Stimulated activated CD4-positive, alpha-beta T cell treated with anti-CD3 and anti-CD28 coated beads, Interleukin-15, amount 100 ng/mL, for 48 hours (primary cell): ENCODE data around the gene NTF4.
A peak's percentile ranks its signal among the peaks of the same experiment; 100 is the strongest.
"Not testable (repeated sequence)": the region's sequence is repeated elsewhere in the genome, so short reads cannot be mapped to it uniquely, and the experiment has no call there.

Experiments
- DNase-seq, 2 donors: peaks; one replicate each; pipeline ENCODE4 v3.0.0-alpha.2; 2020; ENCODE audit warnings: low read depth in 2 of 2

The NTF4 gene

DNA sequence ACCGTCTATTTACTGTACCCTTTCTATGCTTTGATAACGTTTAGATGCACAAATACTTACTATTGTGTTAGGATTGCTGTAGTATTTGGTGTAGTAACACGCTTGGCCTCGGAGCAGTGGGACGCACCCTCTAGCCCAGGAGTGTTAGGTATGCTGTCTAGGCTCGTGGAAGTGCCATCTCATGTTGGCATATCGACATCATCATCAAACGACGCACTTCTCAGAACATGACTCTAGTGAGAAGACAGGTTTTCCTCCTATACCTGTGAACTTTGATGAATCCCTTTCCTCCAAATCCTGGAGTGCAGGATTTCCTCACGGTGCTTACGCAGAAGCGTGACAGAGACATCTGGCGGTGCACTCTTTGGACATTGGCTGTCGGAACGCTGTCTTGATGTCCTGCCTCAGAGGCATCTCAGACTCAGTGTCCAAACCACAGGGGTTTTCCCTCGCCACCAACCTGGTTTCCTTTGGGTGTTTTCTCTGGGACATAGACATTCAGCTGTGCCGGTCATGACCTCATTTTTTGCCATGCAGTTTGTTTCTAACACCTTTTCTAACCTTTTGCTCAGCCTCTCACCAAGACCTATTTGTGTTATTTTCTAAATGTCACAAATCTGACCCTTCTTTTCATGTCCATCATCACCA lies 26.9 kb upstream of the NTF4 start:
- DNase-seq, result no peak

DNA sequence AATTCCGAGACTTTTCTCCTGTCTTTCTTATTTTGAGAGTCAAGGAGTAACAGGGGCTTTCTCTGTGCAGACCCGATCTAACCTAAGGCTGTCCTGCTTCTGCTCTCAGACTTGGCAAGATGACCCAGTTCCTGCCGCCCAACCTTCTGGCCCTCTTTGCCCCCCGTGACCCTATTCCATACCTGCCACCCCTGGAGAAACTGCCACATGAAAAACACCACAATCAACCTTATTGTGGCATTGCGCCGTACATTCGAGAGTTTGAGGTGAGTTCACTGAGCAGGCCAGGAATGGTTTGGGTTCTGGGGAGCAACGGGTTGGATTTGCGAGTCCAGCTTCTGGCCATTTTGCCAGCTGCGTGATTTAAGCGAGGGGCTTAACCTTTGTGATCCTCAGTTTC lies 21.7 kb upstream of the NTF4 start:
- DNase-seq, result no peak

DNA sequence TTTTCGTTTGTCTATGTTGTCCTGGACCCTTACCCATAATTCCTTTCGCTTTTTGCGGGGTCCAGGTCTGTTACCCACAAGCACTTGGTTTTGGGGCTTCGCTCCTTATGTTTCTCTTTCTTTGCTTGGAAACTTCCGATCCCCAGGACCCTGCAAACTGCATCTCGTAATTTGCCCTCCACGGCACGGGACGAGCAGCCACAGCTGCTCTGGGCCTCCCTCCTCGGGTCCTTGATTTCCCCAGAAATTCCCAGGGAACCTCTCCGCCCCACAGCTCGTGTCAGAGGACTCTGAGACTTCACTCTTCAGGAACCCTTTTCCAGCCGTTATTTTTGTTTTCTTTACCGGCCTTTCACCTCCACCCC lies 21.2 kb upstream of the NTF4 start:
- no peak for DNase-seq

DNA sequence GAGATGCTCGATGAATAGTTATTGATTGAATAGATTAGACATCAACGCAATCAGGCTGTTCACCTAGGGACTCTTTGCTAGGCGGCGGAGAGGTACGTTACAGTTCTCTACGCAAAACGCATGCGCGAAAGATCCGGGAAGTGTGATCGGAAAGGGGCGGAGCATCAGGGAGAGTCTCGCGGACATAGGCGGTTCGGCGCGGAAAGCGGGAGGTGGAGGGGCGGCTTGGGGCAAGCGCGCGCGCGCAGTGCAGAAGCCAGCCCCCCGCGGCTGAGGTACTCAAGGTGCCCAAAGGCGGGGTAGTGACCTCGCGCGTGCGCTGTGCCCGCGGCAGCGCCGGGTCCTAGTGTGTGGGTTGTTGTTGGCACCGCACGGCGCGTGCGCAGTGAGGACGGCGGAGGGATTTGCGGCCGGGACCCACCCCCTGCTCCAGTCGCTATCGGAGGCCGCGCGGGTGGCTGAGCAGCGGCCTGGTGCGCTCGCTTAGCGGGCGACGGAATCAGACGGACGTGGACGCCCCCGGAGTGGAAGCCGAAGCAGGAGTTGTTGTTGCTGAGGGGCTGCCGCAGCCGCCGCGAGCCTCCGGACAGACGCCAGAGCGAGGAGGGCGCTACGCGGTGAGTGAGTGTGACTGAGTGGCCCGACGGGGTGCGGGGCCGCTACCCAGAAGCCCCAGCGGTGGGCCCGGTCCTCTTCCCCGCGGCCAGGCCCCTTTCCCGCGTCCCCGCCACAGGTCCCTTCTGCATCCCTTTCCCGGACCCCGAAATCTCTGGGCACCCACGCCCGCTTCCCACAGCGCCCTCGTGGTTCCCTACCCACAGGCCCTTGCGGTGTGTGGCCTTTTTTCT lies 20.6 kb upstream of the NTF4 start, which contains the start of gene SNRNP70:
SNRNP70 (plus strand) TSS at position 432 of the 848 bp plus-strand sequence. CDS start 964 bp downstream, outside the sequence.
- DNase-seq, result peak; percentile 98

DNA sequence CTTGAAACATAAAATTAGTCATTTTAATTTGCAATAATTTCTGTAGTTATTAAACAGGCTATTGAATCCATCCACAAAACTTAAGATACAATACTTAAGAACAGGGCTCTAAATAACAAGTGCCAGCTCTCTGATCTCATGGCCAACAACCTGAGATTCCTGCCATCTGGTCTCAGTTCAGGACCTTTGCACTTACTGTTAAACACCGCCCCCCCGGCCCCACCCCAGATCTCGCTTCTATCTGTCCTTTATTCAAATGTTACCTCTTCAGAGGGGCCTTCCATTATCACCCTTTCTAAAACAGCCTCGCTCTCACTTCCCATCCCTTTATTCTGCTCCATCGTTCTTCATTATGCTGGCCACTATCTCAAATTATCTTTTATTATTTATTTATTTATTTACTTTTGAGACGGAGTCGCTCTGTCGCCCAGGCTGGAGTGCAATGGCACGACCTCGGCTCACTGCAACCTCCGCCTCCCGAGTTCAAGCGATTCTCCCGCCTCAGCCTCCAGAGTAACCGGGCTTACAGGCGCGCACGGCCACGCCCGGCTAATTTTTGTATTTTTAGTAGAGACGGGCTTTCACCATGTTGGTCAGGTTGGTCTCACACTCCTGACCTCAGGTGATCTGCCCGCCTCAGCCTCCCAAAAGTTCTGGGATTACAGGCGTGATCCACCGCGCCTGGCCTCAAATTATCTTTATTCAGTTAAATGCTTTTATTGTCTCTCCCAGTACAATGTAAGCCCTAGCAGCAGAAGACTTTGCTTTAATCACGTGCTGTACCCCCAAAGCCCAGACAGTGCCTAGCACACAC lies 19.8 kb upstream of the NTF4 start:
- DNase-seq, result no peak

DNA sequence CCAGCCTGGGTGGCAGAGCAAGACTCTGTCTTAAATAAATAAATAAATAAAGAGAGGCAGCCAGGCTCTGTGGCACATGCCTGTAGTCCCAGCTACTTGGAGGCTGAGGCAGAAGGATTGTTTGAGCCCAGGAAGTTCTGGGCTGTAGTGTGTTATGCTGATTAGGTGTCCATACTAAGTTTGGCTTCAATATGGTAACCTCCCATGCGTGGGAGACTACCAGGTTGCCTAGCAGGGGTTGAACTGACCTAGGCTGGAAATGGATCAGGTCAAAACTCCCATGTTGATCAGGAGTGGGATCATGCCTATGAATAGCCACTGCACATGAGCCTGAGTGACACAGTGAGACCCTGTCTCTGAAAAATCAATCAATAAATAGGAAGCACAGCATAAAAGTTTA lies 16.7 kb upstream of the NTF4 start:
- DNase-seq, result no peak

DNA sequence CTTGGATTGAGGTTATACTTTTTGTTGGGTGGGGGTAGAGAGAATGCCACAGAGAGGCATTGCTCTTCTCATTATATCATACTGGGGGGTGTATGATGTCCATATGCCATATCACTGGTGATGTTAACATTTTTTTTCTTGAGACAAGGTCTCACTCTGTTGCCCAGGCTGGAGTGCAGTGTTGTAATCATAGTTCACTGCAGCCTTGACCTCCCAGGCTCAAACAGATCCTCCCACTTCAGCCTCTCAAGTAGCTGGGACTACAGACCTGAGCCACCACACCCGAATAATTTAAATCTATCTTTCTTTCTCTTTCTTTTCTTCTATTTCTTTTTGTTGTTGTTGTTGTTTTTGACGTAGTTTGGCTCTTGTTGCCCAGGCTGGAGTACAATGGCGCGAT lies 15.8 kb upstream of the NTF4 start:
- DNase-seq, result no peak

DNA sequence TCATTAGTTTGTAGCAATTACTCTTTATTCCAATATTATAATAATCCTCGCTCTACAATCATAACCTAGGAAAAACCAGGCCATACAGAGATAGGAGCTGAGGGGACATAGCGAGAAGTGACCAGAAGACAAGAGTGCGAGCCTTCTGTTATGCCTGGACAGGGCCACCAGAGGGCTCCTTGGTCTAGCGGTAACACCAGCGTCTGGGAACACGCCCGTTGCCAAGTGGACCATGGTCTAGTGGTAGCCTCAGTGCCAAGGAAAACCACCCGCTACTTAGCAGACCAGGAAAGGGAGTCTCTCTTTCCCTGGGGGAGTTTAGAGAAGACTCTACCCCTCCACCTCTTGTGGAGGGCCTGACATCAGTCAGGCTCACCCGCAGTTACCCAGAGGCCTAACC lies 10.3 kb upstream of the NTF4 start:
- not testable (repeated sequence) for DNase-seq

DNA sequence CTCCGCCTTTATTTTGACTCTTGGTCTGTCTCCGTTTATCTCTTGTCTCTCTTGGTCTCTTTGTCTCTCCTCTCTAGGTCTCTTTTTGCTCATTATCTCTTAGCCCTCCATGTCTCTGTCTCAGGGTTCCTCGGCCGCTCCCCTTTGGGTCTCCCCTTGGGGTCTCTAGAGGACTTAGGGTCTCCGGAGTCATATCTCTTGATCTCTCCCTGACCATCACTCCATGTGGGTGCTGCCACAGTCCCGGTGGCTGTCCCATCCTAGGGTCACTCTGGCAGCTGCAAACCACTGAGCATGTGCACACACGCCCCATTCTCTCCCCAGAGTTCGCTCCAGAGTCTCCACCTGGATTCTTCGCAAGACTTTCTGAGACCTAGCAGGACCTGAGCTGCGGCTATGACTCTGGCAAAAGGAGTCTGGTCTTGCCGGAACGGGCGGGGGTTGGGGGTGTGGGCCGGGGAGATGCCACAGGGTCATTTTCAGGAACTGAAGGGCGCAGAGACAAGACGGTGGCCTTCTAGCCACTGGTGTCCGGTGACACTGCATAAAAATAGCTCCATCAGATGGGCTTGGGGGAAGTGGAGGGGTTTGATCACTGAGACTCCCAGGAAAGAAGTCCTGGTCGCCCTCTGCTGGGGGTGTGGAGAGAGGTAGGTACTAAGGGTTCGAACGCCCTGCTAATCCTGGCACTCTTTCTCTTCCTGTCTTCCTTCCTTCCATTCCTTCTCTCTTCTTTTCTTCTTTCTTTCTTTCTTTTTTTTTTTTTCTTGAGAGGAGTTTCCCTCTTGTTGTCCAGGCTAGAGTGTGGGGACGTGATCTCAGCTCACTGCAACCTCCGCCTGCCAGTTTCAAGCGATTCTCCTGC lies 9.1 kb upstream of the NTF4 start:
- no peak for DNase-seq

DNA sequence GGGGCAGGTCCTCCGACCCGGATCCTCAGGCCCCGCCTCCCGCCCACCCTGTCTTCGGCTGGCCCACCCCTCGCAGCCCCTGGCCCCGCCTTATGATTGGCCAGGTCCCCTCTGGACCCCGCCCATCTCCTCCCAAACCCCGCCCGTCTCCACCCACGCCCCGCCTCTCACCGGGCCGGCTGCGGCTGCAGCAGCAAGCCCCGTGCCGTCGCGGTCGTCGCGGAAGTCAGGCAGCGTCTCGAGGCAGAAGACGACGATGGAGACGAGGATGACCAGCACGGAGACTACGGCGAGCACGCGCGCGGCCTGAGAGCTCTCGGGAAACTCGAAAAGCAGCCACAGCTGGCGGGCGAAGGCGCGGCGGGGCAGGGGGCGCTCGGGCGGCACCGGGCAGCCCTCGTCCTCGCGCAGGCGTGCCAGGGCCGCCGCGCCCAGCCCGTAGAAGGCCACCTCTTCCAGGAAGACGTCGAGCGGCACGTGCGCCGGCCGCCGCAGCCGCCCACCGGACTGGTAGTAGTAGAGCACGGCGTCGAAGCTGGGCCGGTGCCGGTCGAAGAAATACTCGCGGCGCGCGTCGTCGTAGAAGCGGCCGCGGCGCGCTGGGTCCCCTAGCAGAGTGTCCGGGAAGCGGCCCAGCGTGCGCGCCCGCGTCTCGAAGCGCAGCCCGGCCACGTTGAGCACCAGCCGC lies 7.4 kb upstream of the NTF4 start:
- no peak for DNase-seq

DNA sequence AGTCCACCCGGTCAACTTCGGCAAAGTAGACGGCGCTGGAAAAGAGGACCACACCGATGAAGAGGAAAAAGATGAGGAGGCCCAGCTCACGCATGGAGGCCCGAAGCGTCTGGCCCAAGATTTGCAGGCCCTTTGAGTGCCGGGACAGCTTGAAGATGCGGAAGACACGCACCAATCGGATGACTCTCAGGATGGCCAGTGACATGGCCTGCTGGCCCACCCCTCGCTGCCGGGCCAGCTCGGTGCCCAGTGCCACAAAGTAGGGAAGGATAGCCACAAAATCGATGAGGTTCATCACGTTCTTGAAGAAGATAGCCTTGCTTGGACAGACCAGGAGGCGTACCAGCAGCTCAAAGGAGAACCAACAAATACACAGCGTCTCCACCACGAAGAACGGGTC lies 5.8 kb upstream of the NTF4 start:
- no peak for DNase-seq

DNA sequence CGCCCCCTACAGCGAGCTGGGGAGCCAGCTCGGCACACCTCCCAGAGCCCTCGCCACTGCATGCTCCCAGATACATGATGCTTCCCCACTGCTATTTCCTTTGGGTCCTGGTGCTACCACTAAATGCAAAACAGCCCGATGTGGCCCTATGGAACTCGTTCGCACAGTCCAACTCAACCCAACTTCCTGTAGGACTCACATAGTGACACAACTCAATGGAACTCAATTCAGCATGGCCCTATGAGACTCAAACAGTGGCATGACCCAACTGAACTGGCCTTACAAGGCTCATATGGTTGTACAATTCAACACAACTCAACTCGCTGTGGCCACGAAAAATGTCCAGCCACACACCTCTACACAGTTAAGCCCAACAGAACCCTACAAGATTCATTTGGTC lies 4.4 kb upstream of the NTF4 start:
- no peak for DNase-seq

DNA sequence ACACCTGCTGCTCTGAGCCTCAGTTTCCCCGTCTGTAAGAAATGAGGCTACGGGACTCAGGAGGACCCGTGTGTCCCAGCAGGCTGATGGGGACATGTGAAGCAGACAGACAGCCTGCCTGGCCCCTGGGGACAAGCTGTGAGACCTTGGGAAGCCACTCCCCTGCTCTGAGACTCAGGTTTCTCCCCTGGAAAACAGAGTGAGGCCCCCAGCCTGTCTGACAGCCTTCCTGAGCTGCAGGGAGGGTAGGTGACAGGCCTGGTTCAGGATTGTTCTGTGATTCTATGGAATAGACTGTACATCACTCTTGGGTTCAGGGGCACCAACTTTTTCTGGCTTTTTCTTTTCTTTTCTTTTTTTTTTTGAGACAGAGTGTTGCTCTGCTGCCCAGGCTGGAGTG lies 2.9 kb upstream of the NTF4 start:
- no peak for DNase-seq

DNA sequence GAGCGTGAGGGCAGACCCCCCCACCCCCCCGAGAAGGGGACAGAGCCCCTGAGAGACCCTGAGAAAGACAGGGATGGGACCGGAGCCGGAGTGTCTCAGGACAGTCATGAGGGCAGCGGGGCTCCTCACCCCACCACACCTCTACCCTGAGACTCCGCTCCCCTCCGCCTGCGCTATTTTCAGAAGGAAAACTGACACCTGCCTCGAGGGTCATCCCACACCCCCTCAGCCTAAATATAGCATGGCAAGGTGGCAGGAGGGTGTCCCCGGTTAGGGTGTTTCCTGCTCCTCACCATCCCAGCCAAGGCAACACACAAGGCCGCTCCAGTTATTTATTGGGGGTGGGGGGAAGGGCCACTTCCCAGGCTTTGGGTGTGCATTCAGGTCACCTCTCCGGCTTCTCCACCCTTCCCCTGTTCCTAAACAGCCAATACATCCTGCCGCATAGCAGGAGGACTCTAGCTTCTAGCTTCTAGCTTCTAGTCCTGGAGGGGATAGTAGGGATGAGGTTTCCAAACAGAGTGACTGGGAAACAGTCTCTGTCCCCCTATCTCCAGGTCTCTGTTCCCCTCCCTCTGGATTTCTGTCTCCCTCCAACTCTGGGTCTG lies 1.4 kb upstream of the NTF4 start:
- no peak for DNase-seq

DNA sequence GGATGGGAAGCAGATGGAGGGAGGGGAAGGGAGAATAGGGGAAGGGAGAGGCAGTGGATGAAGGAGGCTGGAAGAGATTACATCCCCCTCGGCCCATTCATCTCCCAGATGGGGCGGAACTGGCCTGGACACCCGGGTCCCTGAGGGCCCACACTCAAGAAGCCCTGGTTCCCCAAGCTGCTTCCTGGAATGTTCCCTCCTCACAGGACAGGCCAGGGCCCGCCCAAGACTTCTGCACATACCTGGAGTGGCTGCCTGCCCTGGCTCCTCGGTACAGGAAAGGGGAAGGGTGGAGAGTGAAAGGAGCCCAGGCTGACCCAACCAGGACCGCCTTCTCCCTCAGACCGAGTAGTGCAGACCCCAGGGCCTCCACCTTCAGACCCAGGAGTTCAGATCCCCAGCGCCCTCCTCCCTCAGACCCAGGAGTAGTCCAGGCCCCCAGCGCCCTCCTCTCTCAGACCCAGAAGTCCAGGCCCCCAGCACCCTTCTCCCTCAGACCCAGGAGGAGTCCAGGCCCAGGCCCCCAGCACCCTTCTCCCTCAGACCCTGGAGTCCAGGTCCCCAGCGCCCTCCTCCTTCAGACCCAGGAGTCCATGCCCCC lies 489 bp downstream of the NTF4 start:
- no peak for DNase-seq

DNA sequence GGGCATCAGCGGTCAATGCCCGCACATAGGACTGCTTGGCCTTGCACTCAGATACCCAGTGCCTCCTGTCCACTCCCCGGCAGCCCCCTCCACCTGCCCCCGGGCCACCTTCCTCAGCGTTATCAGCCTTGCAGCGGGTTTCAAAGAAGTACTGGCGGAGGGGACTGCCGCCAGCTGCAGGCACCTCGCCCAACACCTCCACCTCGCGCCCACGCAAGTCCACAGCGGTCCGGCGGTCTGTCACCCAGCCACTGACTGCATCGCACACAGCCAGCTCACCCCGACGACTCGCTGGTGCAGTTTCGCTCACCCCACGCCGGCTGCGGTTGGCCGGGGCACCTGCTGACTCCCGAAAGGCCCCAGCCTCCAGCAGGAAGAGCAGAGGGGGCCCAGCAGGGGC lies 3.2 kb downstream of the NTF4 start:
- no peak for DNase-seq

DNA sequence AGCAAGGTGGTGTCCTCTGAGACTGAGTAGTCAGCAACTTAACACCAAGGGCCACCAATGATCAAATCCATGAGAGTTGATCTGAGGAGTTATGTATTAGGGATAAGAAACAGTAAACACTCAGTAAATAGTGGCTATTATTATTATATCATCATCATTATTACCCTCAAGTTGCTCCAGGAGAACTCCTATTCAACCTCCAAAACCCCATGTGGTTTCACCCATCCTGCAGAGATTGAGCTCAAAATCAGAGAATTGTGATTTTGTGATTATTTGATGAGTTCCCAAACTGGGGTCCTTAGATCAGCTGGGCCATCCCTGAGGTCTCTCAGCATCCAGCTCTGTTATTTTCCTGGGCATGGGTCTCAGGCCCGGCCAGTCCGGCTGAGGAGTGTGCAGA lies 3.6 kb downstream of the NTF4 start:
- no peak for DNase-seq

DNA sequence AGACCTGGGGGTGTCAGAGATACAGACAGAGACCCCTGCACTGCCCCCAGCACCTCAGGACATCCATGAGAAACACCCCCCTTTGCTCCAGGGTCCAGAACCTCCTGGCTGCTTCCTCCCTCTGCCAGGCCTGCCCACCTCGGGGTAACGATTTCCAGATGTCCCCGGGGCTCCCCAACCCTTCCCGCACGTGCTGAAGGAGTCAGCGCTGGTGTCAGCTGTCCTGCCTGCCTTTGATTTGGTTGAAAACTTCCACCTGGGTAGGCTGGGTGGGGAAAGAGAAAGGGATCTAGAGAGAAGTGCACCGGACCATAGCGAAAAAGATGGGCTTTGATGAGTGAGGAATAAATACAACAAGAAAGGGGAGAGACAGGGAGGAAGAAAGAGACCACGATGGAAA lies 5.6 kb downstream of the NTF4 start:
- no peak for DNase-seq

DNA sequence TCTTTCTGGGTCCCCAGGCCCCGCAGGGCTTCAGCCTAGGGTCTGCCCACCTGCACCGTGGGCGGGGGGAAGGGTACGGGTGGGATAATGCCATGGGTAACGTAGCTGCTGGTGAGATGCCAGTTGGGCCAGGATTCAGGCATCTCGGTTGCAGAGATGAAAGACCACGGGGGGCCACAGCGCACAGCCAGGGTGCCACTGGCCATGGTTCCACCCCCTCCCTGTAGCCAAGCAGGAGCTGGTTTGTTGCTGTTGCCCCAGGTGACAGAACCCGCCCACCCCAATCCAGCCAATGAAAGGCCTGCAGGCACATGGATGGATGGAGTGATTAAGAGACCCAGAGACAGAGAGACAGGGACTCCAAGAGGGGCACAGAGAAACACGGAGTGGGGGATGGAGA lies 6.1 kb downstream of the NTF4 start:
- DNase-seq, result peak in 1 of 2 donors; percentile 26

DNA sequence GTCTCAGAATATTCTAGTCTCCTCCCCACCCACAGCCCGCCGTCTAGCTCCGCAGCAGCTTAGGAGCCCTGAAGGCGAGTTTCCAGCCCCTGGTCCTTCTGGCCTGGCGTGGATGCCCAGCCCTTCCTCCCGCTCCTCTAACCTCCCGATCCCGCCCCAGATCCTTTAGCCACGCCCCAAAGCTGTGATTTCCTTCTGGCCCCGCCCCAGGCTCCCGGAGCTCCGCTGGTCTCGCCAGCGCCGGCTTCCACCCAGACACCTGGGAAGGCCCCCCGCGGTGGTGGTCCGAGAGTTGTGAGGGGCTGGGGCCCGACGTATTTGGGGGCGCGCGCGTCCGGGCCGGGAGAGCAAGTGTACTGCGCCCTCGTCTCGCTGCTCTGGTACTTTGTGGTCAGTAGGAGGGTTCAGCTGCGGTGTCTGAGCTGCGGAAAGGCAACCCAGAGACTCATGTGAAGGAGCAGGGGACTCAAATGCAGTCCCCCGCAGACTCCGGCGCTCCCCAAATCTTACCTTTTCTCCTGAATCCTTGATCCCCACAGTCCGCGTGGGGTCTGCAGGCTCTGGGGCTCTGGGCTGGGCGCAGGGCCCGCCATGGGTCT lies 6.9 kb downstream of the NTF4 start, which contains the start of gene CGB7:
CGB7 (minus strand) TSS at position 114 of the 599 bp plus-strand sequence. CDS start 2,374 bp downstream, outside the sequence.
- DNase-seq, result peak in 1 of 2 donors; percentile 16
